Pulmonary artery endothelial cell (primary cell): ENCODE data around the gene DCC. TPM values are rescaled to one million over a fixed set of nuclear protein-coding genes. Genes with fewer than 3 reads are reported as not detected.

Source experiments
- DNase-seq: peaks from one replicate; pipeline ENCODE4 v3.0.0-alpha.2; 2011; ENCODE audit warnings: low read depth, low spot score
- total RNA-seq: library from RNA; depleted of rRNA; stranded (reverse); fragments of >200 nt; gene quantifications from 2 replicates; pipeline ENCODE4 v1.2.3, GENCODE V29; 2014

The DCC gene
- total RNA-seq, 1 donor from 2014 or later = not detected

DNA sequence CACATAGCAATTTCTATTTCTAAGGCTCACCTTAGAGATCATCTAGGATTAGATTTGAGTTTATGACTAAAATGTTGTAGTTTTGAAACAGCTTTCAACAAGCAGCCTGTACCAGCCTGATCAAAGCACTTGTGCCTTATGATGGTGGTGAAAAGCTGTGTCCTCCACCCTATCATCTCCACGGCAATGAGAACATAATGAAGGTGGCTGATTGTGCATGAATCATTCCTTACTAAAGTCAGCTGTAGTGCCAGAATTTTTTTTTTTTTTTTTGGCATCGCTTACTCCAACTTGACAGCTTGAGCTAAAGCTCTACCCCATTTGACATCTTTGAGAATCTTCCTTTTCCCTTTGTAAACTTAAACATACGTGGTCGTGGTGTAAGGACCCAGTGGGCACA lies 86.0 kb downstream of the DCC start:
- DNase-seq = no peak

- DNase-seq = no peak
These were observed 86.5 kb downstream of the DCC start for GRCh38 chr18:52426462-52426861.

- no peak for DNase-seq
These were observed 87.7 kb downstream of the DCC start for GRCh38 chr18:52427521-52428175.

GRCh38 chr18:52431683-52432082 lies 91.7 kb downstream of the DCC start:
- DNase-seq = no peak

- no peak for DNase-seq
These were observed 93.8 kb downstream of the DCC start for GRCh38 chr18:52433797-52434196.

DNA sequence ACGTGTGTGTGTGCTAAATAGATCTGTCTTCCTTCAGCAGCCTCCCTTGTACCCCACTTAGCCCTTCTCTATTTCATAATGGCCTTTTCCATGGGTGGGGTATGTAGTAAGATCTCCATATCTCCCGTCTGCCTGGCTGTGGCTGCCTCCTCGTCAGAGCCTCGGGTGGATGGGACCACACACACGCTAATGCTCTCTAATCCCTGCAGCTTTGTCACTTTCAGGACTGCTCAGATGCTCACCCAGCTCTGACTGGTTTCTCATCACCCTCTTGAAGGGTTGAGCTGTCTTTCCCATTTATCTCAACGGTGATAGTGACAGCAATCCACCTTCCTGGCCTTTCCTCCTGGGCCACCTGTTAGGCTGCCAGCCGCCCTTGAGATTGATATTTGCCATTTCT lies 95.3 kb downstream of the DCC start:
- DNase-seq = no peak

- no peak for DNase-seq
These were observed 97.2 kb downstream of the DCC start for GRCh38 chr18:52437161-52437560.

DNA sequence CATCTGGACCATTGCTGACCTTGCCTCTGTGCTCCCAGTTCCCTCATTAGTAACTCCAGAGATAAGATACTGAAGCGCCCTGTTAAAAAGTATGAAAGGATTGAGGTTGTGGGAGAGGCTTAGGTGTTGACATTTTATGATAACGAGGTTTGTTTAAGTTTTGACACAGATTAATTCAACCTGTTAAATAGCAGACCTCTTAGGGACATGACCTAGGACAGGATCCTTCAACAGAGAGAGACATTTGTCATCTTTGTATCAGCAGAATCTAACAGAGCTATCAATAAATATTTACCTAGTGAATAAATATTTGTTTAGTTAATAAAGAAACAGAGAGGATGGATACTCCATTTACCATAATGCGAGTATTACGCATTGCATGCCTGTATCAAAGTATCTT lies 99.5 kb downstream of the DCC start:
- no peak for DNase-seq

- DNase-seq = no peak
These were observed 101.8 kb downstream of the DCC start for GRCh38 chr18:52441794-52442193.

DNA sequence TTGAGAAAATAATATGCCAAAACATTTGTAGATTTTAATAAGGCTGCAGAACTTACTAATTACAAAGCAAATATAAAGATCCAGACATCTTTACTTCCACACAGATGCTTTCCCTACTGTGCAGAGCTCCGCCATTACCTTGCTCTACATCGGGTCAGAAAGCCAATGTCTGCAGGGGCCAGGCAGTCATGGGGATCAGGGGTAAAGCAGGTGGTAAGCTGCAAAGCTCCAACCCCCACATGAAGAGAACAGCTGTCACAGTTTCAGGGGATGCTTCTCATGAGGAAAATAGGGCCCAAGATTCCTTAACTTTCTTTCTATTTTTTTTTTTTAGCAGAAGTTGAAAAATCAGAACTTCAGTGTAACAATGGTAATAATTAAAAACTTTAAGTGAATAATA lies 102.7 kb downstream of the DCC start:
- no peak for DNase-seq

DNA sequence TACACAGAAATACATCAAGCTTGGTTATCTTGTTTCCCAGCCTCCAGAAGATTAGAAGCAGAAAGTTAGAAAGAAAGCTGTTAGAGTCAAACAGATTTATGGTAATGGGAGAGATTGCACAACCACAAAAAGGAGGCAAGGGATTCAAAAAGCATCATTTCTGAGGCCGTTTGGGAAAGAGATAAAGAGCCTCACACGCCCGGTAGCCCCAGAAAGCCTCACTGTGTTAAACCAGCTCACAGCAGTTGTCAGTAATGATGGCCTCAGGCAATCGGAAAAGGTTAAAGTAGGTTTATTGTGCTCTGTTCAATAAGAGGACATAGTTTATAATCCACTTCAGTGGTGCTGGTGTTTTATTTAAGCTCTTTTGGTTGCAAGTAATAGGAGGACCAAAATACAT lies 111.3 kb downstream of the DCC start:
- DNase-seq = no peak

DNA sequence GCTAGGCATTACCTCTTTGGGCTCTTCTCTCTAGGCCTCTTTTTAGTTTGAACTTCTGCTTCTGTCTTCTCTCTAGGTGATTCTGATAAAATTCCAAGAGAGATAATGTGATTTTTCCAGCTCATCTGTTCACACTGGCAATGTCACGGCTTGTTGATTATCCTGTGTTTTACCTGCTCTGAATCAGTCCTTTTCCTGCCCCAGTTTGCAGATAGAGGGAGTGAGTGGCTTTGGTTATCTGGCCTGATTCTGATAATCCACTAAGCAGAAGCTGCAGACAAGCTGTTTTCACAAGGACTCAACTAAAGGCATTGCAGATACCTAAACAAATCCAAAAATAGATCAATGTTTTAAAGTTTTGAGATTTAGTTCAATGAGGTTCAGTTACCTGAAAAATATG lies 111.9 kb downstream of the DCC start:
- no peak for DNase-seq

- DNase-seq = no peak
These were observed 112.4 kb downstream of the DCC start for GRCh38 chr18:52452427-52452826.

GRCh38 chr18:52459890-52460289 lies 119.9 kb downstream of the DCC start:
- no peak for DNase-seq

GRCh38 chr18:52462853-52463252 lies 122.9 kb downstream of the DCC start:
- no peak for DNase-seq

DNA sequence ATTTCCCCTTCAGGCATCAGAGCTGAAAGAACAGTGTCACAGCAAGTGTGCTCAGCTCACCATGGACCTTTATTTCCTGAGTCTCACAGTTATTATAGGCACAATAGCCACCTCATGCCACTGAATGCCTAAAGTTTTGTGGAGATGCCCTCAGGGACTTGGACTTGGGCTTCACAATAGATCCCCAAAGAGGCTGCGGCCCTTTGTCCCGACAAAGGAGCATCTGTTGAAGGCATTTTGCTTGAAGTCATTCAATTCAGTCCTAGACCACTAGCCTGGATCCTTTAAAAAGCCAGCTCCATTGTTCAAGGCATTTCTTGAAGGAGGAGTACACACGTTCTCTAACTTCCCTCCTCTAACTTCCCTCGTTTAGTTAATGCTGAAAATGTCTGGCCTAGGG lies 125.4 kb downstream of the DCC start:
- DNase-seq = no peak

GRCh38 chr18:52468496-52468895 lies 128.5 kb downstream of the DCC start:
- no peak for DNase-seq

DNA sequence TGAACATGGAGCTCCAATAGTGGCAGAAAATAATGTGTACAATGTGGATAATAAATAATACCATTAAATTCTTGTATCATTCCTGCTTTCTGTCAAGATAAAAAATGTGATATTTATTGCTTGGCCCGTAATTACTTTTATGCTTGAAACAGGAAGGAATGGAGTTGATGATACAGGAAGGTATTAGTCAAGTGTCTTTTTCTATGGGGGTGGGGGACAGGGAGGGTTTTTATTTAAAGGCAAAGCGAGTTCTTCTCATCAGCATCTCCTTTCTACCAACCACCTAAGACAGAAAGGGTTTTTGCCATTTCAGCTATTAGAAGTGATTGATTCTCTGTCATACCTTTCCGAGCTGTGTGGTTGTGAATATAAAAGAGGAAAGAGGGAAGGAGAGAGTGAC lies 135.3 kb downstream of the DCC start:
- DNase-seq = no peak

- no peak for DNase-seq
These were observed 141.1 kb downstream of the DCC start for GRCh38 chr18:52481116-52481515.

- no peak for DNase-seq
These were observed 145.0 kb downstream of the DCC start for GRCh38 chr18:52484977-52485376.

DNA sequence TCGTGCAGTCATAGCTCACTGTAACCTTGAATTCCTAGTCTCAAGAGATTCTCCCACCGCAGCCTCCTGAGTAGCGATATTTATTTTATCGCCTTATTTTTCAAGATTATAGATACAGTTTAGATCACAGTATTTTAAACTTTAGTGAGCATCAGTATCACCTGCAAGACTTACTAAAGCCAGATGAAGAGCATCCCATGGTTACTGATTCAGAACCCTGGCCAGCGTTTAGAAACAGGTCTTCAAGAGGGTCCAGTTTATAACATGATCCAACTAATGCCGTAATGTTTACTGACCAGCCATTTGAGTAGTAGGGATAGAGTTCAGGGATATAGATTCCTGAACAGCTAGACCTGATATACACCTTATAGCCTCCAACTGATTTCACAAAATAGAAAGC lies 146.1 kb downstream of the DCC start:
- no peak for DNase-seq

GRCh38 chr18:52489396-52490306 lies 149.7 kb downstream of the DCC start:
- DNase-seq = no peak

- no peak for DNase-seq
These were observed 156.4 kb downstream of the DCC start for GRCh38 chr18:52496426-52496825.
